ENCODE measurements around the gene EFCAB11.

DNA sequence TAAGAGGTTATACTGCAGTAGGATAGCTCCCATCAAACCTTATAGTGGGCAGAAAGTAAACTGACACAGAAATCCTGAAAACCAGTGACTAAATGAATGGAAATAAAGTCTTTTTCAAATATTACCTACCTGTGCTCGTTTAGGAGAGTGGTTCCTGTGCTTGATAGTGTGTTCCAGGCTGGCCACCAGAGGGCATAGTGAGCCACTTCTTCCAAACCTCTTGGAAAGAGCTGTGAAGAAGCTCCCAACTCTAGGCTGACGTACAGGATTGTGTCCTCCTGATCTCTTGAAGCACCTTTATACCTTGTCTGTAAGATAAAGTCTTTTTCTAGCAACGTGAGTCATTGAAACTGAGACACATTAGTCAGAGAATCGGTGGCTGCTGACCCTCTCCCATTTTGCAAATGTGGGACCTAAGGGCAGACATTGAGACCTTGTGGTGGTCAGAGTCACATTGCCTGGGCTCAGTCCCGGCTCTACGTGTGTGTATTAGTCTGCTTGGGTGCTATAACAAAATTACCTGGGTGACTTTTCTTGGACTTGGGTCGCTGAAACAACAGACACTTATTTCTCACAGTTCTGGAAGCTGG, 18.8 kb upstream of the EFCAB11 start:
- no peak for TF ChIP-seq POLR2A (IDR thresholded peaks at IDR 0.05; ENCODE audit: low read depth, low read length)
- peak; percentile 73 for TF ChIP-seq CTCF (conservative IDR thresholded peaks at IDR 0.05; ENCODE audit: low read depth, low read length)
- TF ChIP-seq USF2 (IDR thresholded peaks at IDR 0.05; ENCODE audit: low read depth, low read length), result no peak
- no peak for TF ChIP-seq NFE2L2 (IDR thresholded peaks at IDR 0.05; ENCODE audit: low read depth, low read length)
- no peak for TF ChIP-seq RCOR1 (IDR thresholded peaks at IDR 0.05; ENCODE audit: insufficient replicate concordance, low read length)
- peak; percentile 70 for TF ChIP-seq RAD21 (IDR thresholded peaks at IDR 0.05; ENCODE audit: low read length)
- peak; percentile 84 for TF ChIP-seq SMC3 (IDR thresholded peaks at IDR 0.05; ENCODE audit: low read depth, low read length)
- no peak for TF ChIP-seq RFX5 (IDR thresholded peaks at IDR 0.05; ENCODE audit: low read depth, low read length)
- TF ChIP-seq BHLHE40 (IDR thresholded peaks at IDR 0.05; ENCODE audit: low read depth, low read length), result no peak
- TF ChIP-seq MAFK (IDR thresholded peaks at IDR 0.05; ENCODE audit: low read depth, low read length), result no peak
- no peak for TF ChIP-seq FOS (IDR thresholded peaks at IDR 0.05; ENCODE audit: low read depth, low read length)
